HG02884 (cell line): ENCODE data around the gene AVP.
"Not testable (repeated sequence)": the region's sequence is repeated elsewhere in the genome, so short reads cannot be mapped to it uniquely, and the experiment has no call there.

Experiments
- ATAC-seq: cut with Tn5 transposase; IDR thresholded peaks from one replicate; pipeline ENCODE4 v1.9.1; 2021; ENCODE audit warnings: mild to moderate bottlenecking, moderate library complexity; ENCODE audit not compliant: unreplicated experiment

AVP gene

DNA sequence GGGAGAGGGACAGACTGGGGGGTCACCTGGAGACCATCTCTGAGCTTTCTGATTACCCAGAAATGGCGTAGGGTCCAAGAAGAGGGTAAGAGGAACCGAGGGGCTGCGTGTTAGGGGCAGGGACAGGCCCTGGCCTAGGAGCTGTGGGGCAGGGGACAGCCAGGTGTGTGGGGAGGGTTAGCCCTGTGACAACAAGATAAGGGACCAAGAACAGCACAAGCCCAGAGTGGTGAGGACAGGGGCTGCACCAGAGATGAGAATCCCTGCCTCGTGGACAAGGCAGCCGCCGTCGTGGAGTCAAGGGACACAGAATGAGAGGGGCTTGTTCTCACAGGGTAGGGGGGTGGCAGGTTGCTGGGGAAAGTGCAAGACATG, 449 bp upstream of the AVP start:
- no peak for ATAC-seq

DNA sequence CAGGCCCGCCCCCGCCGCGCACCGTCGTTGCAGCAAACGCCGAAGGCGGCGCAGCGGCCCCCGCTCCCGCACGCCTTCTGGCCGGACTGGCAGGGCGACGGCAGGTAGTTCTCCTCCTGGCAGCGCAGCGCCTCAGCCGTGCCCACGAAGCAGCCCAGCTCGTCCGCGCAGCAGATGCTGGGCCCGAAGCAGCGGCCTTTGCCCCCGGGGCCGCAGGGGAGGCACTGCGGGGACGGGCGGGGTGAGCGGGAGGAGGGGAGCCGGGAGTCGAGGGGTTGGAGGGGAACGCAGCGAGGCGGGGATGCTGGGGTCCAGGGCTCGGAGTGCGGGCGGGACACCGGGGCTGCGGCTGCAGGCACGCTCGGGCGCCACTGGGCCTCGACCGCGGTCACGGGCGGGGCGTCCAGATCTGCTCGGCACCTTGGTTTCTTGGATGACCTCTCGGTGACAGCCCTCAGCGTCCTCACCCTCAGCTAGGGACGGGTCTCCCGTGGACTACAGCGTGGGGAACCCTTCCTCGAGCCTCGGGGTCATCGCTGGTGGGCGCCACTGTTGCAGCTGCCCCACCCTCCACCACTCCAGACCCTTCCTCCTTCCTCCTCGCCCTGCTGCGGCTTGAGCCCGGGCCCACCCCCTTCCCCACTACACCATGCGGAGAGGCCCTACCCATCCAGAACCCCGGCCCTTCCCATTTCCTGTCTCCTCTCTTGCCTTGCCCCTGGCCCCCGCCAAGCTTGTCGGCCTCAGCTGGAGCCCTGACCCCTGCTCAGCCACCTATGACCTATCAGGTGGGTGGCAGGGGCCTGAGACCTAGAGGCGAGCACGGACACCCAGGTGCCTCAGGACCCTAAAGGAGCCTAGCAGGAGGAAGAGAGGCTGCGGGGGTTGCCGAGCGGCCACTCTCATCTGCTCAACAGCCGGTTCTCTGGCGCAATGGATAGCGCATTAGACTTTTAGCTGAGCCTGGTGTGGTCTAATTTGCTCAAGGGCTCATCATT, 1.3 kb downstream of the AVP start:
- no peak for ATAC-seq

DNA sequence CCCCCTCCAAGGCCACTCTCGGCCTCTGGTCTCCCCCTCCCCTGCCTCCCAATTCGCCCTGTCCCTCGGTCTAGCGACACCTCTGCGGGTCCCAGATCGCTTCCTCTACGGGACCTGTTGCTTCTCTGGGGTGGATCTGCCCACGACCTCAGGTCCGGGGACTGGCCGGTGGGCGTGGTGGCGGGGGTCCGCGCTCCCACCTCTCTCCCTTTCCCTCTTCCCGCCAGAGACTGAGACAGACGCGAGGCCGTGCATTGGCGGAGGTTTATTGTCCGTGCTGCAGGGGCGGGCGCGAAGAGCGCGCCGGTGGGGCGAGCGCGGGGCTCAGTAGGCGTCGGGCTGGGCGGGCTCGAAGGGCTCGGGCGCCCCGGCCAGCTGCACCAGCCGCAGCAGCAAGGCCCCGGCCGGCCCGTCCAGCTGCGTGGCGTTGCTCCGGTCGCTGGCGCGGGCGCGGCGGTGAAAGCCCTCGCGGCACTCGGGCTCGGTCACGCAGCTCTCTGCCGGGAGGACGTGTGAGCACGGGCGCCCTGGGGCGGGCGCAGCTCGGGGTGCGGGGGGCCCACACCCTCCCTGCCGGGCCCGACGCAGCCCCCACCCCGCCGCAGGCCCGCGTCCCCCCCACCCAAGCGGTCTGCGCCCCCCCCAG, 2.1 kb downstream of the AVP start:
- ATAC-seq, result no peak

DNA sequence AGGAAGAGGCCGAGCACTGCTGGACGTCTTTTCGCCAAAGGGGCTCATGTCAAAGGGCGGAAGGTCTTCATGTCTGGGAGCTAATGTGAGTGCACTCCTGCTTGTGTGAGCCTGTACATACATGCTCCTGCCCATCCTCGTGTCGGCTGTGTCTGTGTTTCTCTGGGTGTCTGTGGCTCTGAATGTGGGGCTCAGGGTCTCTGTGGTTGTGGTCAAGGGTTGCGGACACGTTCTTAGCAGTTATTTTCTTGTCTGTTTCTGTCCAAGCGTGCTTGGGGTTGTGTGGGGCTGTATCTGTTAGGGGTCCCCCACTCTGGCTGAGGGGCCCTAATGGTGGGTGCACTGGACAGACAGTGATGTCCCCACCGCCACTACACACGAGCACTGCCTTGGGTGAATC, 2.9 kb downstream of the AVP start:
- ATAC-seq, result no peak

DNA sequence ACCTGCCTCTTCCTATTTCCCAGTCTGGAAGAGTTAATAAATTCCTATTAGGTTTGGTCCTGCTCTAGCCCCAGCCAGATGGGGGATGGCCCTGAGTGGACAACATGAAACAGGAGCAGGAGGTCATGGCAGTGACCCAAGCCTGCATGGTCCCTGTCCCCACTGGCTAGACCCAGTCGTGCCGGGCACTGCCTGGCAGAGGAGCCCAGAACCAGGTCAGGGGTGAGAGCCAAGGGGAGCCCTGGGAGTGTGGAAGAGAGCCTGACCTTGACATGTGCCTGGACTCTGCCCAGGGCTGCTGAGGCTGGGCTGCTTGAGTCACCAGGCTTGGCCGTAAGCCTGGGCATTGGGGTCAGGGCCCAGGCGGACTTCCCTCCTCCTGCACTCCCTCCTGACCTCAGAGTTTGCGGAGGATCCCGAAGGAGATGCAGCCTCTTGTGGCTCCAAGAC, 3.6 kb downstream of the AVP start:
- no peak for ATAC-seq

DNA sequence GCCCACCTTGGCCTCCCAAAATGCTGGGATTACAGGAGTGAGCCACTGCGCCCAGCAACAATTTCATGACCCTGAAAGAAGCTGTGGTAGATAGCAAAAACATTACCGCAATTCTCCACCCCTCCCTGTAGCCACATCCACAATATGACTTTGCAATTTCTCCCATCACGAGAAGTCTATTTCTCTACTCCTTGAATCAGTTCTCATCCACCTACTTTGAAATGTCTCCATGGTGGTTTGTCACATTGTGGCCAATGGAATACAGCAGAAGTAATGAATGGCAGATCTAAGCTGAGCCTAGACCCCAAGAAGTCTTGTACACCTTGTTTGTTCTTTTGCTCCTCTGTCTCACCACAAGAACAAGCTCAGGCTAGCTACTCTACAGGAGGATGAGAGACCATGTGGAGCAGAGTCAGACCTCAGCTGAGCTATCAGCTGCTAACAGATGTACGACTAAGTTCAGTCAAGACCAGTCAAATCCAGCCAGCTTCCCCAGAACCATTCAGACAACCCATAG, 6.8 kb downstream of the AVP start:
- ATAC-seq, result no peak

DNA sequence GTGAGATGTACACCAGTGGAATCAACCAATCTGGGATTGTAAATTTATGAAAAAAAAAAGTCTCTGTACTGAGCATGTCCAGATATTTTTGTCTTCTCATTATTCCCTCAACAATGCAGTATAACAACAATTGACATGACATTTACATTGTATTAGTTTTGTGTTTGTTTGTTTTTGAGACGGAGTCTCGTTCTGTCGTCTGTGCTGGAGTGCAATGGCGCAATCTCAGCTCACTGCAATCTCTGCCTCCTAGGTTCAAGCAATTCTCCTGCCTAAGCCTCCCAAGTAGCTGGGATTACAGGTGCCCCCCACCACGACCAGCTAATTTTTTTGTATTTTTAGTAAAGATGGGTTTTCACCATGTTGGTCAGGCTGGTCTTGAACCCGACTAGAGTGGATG, 9.2 kb downstream of the AVP start:
- ATAC-seq, result not testable (repeated sequence)

DNA sequence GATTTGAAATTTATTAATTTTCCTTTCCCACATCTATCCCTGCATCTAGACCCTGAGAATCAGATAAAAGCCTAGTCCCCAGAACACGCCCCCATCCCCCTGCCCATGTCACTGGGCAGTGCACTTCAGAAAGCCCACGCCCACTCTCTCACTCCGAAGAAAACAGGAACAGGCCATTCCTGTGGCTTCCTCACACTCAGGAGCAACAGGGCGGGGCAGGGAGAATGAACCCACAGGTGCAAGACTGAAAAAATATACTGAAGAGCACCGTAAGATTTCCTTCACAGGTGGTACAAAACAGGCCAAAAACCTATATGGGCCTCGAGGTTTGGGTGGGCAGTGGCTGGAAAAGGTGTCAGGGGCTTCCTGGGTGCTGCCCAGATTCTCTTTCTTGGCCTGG, 9.7 kb downstream of the AVP start:
- ATAC-seq, result no peak

DNA sequence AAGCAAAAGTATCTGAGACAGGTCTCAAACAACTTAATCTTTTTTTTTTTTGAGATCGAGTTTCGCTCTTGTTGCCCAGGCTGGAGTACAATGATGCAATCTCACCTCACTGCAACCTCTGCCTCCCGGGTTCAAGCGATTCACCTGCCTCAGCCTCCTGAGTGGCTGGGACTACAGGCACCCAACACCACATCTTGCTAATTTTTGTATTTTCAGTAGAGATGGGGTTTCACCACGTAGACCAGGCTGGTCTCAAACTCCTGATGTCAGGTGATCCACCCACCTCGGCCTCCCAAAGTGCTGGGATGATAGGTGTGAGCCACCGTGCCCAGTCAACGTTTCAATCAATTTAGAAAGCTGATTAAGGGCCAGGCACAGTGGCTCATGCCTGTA, 11.3 kb downstream of the AVP start:
- ATAC-seq, result not testable (repeated sequence)

DNA sequence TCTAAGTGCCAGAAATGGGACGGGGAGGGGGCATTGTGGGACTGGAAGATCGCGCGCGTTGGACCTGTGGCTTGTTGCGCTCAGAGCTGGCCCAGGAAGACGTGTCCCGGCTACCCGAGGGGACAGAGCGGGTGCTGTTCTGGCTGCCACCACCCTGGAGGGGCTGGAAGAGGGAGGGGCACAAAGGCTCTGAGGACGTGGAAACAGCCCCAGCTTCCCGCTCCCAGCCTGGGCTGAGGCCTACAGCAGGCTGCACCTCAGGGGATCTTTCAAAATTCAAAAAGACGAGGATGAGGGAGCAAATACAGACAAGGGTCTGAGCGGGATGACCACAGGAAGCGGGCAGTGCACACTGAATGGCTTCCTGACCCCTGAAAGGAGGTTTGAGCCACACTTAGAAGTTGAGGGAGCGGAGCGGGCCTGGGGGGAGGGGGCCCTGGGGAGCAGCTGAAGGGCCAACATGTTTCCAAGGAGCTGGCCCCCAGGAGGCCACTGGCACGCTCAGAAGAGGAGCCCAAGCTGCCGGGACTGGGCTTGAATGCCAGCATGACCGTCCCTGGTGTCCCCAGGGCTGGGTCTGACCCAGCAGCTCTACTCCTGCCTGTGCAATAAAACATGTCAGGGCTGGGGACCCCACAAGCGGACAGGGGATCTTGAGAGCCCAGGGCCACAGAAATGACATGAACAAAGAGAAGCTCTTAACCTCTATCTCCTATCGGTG, 11.8 kb downstream of the AVP start:
- ATAC-seq, result no peak

DNA sequence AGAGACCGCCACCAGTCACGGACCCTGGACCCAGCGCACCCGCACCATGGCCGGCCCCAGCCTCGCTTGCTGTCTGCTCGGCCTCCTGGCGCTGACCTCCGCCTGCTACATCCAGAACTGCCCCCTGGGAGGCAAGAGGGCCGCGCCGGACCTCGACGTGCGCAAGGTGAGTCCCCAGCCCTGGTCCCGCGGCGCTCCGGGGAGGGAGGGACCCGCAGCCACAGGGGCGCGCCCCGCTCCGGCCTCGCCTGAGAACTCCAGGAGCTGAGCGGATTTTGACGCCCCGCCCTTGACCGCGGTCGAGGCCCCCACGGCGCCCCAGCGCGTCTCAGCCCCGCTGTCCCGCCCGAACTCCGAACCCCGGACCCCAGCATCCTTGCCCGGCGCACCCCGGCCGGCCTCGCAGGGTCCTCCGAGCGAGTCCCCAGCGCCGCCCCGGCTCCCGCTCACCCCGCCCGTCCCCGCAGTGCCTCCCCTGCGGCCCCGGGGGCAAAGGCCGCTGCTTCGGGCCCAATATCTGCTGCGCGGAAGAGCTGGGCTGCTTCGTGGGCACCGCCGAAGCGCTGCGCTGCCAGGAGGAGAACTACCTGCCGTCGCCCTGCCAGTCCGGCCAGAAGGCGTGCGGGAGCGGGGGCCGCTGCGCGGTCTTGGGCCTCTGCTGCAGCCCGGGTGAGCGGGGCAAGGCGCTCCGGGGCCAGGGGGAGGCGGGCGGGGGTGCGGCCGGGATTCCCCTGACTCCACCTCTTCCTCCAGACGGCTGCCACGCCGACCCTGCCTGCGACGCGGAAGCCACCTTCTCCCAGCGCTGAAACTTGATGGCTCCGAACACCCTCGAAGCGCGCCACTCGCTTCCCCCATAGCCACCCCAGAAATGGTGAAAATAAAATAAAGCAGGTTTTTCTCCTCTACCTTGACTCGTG, 12.7 kb downstream of the AVP start, which contains the start of gene OXT:
OXT (plus strand) TSS at position 11 of the 920 bp plus-strand sequence; CDS start at position 47, 36 bp downstream.
- no peak for ATAC-seq

DNA sequence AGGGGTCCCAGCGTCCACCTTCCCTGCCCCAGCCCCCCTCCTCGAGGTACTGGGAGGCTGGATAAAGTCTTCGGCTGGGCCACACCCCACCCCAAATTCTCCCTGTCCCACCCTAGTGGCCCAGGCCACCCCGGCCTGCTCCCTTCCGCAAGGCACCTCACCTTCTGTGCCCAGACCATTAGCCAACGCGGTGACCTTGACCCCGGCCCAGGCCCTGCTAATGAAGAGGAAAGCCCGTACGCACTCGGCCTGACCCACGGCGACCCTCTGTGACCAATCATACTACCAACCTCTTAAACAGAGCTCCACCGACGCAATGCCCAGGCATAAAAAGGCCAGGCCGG, 13.3 kb downstream of the AVP start:
- ATAC-seq, result no peak

DNA sequence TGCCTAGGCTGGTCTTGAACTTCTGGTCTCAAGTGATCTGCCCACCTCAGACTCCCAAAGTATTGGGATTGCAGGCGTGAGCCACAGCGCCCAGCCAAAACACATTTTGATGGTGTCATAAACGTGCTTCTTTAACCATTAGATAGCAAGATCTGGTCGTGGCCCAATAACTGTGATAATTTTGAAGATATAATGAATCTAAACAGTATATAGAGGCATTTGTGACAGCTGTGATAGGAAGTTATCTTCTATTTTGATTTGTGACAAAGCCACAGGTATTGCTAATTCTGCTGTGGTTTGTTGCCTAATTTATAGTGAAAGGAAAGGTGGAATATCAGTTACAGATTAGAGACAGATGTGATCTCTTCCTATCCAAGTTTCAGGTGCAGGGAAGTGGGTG, 13.8 kb downstream of the AVP start:
- no peak for ATAC-seq

DNA sequence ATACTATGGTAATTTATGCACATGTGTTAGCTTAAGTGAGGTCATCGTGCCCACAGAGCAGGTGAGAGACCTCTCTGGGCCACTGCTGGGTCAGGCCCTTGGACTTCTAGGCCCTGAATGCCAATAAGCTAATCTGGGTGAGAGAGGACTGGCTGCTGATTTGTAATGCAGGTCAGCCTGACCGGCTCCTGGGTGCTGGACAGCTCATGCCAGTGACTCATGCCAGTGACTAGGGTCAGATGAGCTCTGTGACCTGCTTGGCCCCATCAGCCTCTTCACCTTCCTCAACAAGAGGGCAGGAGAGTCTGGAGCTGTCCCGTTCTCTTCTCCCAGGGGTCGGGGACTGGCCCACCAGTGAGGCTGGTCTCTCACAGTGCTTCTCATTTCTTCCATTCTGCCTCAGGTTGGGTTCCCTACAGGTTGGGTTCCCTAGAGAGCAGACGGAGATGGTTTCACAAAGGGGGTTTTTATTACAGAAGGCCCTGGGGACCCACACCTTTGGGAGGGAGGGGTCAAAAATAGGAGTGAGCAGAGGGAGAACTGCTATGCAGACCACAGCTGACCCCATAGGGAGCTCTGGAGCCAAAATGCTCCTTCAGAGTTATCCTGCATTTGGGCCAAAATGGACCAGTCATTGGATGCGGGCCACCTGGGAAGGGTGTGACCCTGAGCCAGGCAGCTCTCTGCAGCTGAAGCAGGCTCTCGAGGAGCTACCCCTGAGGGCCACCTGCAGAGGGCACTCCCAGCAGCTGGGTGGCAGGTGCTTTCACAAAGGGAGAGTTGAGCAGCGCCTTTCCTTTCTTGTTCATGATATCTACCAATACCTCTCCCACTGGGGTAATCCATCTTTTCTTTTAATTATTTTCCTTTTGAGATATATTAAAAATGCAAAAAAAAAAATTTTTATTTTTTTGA, 15.3 kb downstream of the AVP start:
- no peak for ATAC-seq

DNA sequence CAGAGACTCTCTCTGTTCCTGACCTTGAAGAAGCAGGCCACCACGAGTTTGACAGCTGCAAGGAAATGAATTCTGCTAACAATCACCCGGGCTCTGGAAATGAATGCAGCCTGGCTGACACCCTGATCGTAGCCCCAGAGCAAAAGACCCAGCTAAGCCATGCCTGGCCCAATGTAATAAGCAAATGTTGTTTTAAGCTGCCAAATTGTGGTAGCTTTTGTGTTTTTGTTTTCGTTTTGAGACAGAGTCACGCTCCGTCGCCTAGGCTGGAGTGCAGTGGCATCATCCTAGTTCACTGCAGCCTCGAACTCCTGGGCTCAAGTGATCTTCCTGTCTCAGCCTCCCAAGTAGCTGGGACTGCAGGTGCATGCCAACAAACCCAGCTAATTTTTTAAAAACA, 16.4 kb downstream of the AVP start:
- no peak for ATAC-seq

DNA sequence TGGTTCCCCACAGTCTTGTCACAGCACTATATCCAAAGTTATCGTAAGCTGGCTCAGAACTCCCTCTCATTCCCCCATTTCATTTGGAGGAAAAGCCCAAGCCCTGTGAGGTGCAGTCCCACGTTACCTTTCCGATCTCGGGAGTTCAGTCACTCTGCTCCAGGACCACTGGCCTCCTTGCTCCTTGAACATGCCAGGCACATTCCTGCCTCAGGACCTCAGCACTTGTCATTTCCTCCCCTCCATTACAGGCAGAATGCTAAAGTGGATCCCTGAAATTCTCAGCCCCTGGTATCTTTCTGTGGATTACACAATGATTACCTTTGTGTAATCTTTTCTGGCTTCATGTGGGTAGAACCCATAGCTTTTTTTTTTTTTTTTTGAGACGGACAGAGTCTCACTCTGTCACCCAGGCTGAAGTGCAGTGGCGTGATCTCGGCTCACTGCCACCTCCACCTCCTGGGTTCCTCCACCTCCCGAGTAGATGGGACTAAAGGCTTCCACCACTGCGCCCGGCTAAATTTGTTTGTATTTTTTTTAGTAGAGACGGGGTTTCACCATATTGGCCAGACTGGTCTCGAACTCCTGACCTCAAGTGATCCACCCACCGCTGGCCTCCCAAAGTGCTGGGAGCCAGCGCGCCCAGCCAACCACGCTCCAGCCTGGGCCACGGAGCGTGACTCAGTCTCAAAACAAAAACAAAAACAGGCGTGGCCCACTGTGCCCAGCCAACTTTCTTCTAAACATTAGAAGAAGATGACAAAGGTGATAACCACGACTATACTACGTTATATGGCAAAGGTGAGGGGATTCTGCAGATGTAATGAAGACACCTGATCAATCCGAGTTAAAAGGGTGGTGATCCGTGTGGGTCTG, 17.1 kb downstream of the AVP start:
- ATAC-seq, result no peak

DNA sequence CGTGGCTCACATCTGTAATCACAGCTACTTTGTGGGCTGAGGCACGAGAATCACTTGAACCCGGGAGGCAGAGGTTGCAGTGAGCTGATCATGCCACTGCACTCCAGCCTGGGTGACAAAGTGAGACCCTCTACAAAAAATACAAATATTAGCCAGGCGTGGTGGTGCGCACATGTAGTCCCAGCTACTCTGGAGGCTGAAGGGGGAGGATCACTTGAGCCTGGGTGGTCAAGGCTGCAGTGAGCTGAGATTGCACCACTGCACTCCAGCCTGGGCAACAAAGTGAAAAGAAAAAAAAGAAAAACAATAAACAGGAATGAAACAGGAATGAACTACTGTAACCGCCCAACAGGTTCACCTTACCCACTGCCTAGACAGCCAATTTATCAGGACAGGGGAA, 20.4 kb downstream of the AVP start:
- not testable (repeated sequence) for ATAC-seq

DNA sequence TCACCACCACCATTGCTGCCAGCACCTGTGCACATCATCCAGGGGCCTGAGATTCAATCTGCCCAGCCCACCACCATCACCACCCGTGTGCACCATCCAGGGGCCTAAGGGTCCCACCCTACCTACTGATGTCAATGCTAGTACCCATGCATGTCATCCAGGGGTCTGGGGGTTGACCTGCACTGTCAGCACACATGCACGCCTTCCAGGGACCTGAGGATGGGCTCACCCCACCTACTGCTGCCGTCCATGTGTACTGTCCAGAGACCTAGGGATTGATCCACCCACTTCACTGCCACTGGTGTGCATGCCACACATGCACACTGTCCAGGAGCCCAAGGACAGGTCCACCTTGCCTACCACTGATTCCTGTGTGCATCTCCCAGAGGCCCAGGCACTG, 25.0 kb downstream of the AVP start:
- no peak for ATAC-seq
